ENCODE data around the gene SRRM4. TPM values are rescaled to one million over a fixed set of nuclear protein-coding genes. Genes with fewer than 3 reads are reported as not detected.

The SRRM4 gene
- total RNA-seq, 4 donors from 2014 or later: not detected

DNA sequence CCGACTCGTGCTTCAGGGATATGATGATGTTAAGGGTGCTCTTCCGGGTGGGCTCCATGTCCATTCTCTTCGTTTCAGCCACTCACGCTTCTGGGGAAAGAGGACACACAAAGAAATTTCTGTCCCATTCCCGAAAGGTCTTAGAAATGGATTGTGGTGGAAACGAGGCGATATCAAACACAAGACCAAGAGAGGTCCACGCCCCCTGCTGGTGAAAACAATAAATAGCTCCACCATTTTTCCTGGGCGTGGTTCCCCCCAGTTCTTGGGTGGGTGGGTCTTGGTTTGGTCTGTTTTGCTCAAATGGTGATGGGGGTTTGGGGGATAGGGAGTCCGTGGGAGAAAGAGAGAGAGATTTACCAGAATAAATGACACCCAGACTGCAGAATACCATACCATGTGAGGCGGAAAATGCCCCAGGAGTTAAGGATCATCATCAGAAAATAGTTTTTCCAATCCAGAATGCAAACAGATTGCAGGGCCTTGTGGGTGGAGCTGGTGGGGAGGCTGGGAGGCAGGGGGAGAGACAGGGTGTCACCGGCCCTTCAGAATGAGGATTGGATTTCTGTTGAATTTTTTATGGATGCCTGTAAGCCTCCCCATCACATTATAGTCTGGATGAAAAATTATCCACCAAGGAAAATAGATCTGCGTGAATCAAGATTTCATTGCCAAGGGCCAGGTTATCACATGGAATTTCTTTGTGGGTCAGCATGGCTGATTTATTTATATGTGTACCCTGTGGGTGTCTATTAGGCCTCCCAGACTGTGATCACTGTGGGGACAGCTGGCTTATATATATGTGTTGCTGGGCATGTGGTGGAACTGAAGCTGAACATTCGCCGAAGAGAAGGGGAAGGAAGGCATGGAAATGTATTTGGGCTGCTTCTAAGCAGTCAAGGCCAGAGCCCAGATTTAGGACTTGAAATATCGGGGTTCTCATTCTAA lies 55.8 kb downstream of the SRRM4 start:
- DNase-seq (ENCODE audit: low spot score in 2 of 2): peak in 1 of 2 donors; percentile 10
- H3K4me1 ChIP-seq: no peaks in the 10 kb centered on the region
- no peaks in the 10 kb centered on the region for H3K9me3 ChIP-seq
- no peak overlapping the region for H3K27ac ChIP-seq
- no peak overlapping the region for H3K4me3 ChIP-seq
- no peaks in the 10 kb centered on the region for H3K36me3 ChIP-seq
- H3K27me3 ChIP-seq: no peaks in the 10 kb centered on the region
- 42 to 49% methylated on average over 17 of the region's 17 CpGs for WGBS, 2 donors
- TF ChIP-seq, protein P1, sequence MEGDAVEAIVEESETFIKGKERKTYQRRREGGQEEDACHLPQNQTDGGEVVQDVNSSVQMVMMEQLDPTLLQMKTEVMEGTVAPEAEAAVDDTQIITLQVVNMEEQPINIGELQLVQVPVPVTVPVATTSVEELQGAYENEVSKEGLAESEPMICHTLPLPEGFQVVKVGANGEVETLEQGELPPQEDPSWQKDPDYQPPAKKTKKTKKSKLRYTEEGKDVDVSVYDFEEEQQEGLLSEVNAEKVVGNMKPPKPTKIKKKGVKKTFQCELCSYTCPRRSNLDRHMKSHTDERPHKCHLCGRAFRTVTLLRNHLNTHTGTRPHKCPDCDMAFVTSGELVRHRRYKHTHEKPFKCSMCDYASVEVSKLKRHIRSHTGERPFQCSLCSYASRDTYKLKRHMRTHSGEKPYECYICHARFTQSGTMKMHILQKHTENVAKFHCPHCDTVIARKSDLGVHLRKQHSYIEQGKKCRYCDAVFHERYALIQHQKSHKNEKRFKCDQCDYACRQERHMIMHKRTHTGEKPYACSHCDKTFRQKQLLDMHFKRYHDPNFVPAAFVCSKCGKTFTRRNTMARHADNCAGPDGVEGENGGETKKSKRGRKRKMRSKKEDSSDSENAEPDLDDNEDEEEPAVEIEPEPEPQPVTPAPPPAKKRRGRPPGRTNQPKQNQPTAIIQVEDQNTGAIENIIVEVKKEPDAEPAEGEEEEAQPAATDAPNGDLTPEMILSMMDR (IDR thresholded peaks at IDR 0.05): peak; percentile 31 to 44 (median 38)
- TF ChIP-seq POLR2A (IDR thresholded peaks at IDR 0.05): no peak

DNA sequence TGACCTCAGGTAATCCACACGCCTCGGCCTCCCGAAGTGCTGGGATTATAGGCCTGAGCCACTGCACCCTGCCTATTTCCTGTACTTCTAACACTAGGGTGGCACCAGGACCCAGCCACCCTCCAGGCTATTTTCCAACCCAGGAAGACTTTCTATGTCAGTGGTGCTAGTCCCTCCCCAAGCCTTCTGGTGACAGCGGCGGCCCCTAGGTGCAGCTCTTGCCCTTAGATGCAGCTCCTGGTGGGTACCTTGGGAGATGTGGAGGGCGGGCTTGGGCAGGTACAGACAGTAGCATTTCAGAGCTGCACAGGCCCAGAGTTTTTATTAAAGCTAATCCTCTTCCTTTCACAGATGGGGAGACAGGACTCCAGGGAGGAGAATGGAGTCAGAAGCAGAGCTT lies 62.8 kb downstream of the SRRM4 start:
- TF ChIP-seq EP300 (IDR thresholded peaks at IDR 0.05) (no peak), POLR2A (IDR thresholded peaks at IDR 0.05) (no peak)
- TF ChIP-seq, protein P1 (IDR thresholded peaks at IDR 0.05): no peak
- Histone ChIP-seq H3K4me1 (no peaks in the 10 kb centered on the region), H3K27ac (no peak overlapping the region), H3K27me3 (no peaks in the 10 kb centered on the region), H3K4me3 (no peak overlapping the region), H3K9me3 (peaks cover 0 to 9% (median 0%) of the 10 kb centered on the region in 4 donors), H3K36me3 (no peaks in the 10 kb centered on the region)
- no peak for DNase-seq (ENCODE audit: low spot score in 2 of 2)
- WGBS, 2 donors: 91 to 93% methylated on average over 6 of the region's 6 CpGs

DNA sequence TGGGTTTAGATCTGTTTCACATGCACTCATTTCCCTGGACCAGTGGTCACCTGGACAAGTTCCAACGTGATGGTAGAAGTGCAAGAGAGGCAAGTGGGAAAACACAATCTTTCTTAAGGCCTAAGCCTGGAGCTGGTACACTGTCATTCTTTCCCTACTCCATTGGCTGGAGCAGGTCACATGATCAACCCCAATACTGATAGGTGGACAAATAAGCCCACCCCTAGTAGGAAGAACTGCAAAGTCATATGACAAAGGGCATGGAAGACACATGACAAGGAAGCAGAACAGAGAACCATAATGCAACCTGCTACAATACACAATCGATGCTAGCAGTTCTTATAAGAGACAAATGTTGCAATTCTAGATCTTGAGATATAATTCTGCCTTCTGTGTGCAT lies 66.3 kb downstream of the SRRM4 start:
- H3K27me3 ChIP-seq: no peaks in the 10 kb centered on the region
- DNase-seq (ENCODE audit: low spot score in 2 of 2): no peak
- H3K9me3 ChIP-seq: peaks cover 0 to 19% (median 0%) of the 10 kb centered on the region in 4 donors
- WGBS, 2 donors: 66 to 72% methylated on average over 2 of the region's 2 CpGs
- H3K36me3 ChIP-seq: no peaks in the 10 kb centered on the region
- H3K4me1 ChIP-seq: no peaks in the 10 kb centered on the region
- TF ChIP-seq, protein P1 (IDR thresholded peaks at IDR 0.05): no peak
- TF ChIP-seq EP300 (IDR thresholded peaks at IDR 0.05) (no peak), POLR2A (IDR thresholded peaks at IDR 0.05) (no peak)
- H3K4me3 ChIP-seq: no peak overlapping the region
- no peak overlapping the region for H3K27ac ChIP-seq

DNA sequence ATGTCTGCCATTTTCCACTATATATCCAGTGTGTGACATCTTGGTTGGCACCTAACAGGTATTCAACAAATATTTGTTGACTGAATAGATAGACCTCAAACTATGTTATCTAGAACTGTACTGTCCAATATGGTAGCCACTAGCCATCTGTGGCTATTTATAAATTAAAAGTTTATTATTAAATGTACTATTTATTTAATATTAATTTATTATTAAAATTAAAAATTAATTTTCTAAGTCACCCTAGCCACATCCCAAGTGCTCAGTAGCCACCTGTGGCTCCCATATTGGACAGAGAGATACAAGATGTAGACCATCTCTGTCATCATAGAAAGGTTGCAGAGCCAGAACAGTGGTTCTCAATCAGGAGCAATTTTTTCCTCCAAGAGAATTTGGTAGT lies 69.3 kb downstream of the SRRM4 start:
- TF ChIP-seq, protein P1 (IDR thresholded peaks at IDR 0.05): no peak
- no peak for TF ChIP-seq EP300 (IDR thresholded peaks at IDR 0.05)
- no peak for TF ChIP-seq POLR2A (IDR thresholded peaks at IDR 0.05)
- H3K4me3 ChIP-seq: no peak overlapping the region
- no peak overlapping the region for H3K27ac ChIP-seq
- no peaks in the 10 kb centered on the region for H3K36me3 ChIP-seq
- H3K9me3 ChIP-seq: peaks cover 0 to 19% (median 0%) of the 10 kb centered on the region in 4 donors
- H3K4me1 ChIP-seq: no peaks in the 10 kb centered on the region
- no peaks in the 10 kb centered on the region for H3K27me3 ChIP-seq
- no peak for DNase-seq (ENCODE audit: low spot score in 2 of 2)

DNA sequence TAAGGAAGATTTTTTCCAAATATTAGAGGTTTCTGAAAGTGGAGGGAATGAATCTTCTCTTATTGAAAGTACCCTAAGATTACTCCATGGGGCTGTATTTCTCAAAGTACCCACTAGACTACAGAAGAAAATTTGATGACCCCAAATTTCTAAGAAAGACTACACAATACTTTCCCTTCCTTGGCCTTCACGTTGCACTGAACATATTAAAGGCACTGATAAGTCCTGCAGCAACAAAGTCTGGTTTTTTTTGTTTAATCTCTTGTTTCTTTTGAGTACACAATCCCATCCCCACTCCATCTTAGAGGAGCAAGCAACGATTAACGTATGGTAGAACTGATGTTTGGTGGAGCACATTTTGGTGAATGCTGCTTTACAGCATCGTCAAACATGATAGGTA lies 70.1 kb downstream of the SRRM4 start:
- TF ChIP-seq EP300 (IDR thresholded peaks at IDR 0.05) (no peak), POLR2A (IDR thresholded peaks at IDR 0.05) (no peak)
- TF ChIP-seq, protein P1 (IDR thresholded peaks at IDR 0.05): no peak
- no peaks in the 10 kb centered on the region for H3K36me3 ChIP-seq
- no peak overlapping the region for H3K27ac ChIP-seq
- no peak for DNase-seq (ENCODE audit: low spot score in 2 of 2)
- no peaks in the 10 kb centered on the region for H3K27me3 ChIP-seq
- H3K4me1 ChIP-seq: no peaks in the 10 kb centered on the region
- H3K9me3 ChIP-seq: peaks cover 0 to 19% (median 0%) of the 10 kb centered on the region in 4 donors
- no peak overlapping the region for H3K4me3 ChIP-seq
- WGBS, 2 donors: 83 to 86% methylated on average over 4 of the region's 4 CpGs

Measured in tibial nerve (tissue), 4 donors.